ENCODE measurements around the gene PPP1R3G. TPM values are rescaled to one million over a fixed set of nuclear protein-coding genes. Genes with fewer than 3 reads are reported as not detected.

PPP1R3G gene
- total and polyA plus RNA-seq, 2 of the 4 experiments (the other 2 are of a cell fraction): 0.10 to 0.18 TPM

GRCh38 chr6:5067305-5067704, 17.8 kb upstream of the PPP1R3G start:
- H4K91ac ChIP-seq (ENCODE audit: insufficient read depth, low read depth, low read length): no peak overlapping the region
- intact Hi-C loops (cut with micrococcal nuclease) (no loop called here), in situ Hi-C loops (cut with MboI; ENCODE audit: low sequenced_read_pairs) (no loop called here), dilution Hi-C loops (cut with HindIII; ENCODE audit: low sequenced_read_pairs, unreplicated experiment) (no loop called here)
- 83% methylated on average over 1 of the region's 3 CpGs; no CpG with 5 or more reads in 1 of the 2 experiments for WGBS, 2 experiments (ENCODE audit: extremely low coverage in 2 of 2, insufficient read length in 1 of 2)
- no peak overlapping the region for H4K5ac ChIP-seq (ENCODE audit: low read depth, low read length)
- no peaks in the 10 kb centered on the region for H3K36me3 ChIP-seq (ENCODE audit: control insufficient read depth, insufficient read depth, low read length)
- H2BK20ac ChIP-seq (ENCODE audit: low read depth, low read length): no peak overlapping the region
- CTCF ChIA-PET: no interaction called here
- no peak overlapping the region for H2AK9ac ChIP-seq (replicated peaks; ENCODE audit: low read depth, low read length, poor library complexity)
- H3K9me3 ChIP-seq (ENCODE audit: control insufficient read depth, insufficient read depth, low read length): peaks cover 4% of the 10 kb centered on the region
- no peak overlapping the region for H3K14ac ChIP-seq (replicated peaks; ENCODE audit: low read depth, low read length)
- H4K20me1 ChIP-seq (ENCODE audit: insufficient read depth, low read length): no peaks in the 10 kb centered on the region
- no peak overlapping the region for H4K8ac ChIP-seq (ENCODE audit: low read depth in 2 of 2, low read length in 2 of 2)
- H2BK120ac ChIP-seq (ENCODE audit: low read depth, low read length): no peak overlapping the region
- no peaks in the 10 kb centered on the region; the same call in none of the 2 replicates for H3K27me3 ChIP-seq (ENCODE audit: control insufficient read depth, insufficient read depth, low read length)
- no peak overlapping the region for H2BK15ac ChIP-seq (ENCODE audit: low read depth, low read length)
- POLR2A ChIA-PET (ENCODE audit: unreplicated experiment): no interaction called here
- no peaks in the 10 kb centered on the region for H3K9me1 ChIP-seq (ENCODE audit: insufficient read depth, low read length)
- H3K18ac ChIP-seq (ENCODE audit: low read depth, low read length): no peak overlapping the region
- no peaks in the 10 kb centered on the region for H3K79me1 ChIP-seq (ENCODE audit: low read depth in 1 of 2, low read length in 2 of 2)
- H3K56ac ChIP-seq (ENCODE audit: extremely low read depth, insufficient read depth, low read length): no peak overlapping the region
- no peak overlapping the region for H2BK5ac ChIP-seq (ENCODE audit: low read depth, low read length, poor library complexity, severe bottlenecking)
- no peak overlapping the region for H3K23ac ChIP-seq (ENCODE audit: low read depth, low read length)
- DNase-seq: no peak
- no peak overlapping the region for H2AFZ ChIP-seq (replicated peaks; ENCODE audit: low read length, poor library complexity)
- no peak overlapping the region for H3K4me3 ChIP-seq (ENCODE audit: insufficient read depth, low read depth, low read length)
- no peaks in the 10 kb centered on the region for H3K4me1 ChIP-seq (ENCODE audit: control insufficient read depth, insufficient read depth, low read length)
- no peak for ATAC-seq (ENCODE audit: low read depth)
- no peak for TF ChIP-seq CEBPB (IDR thresholded peaks at IDR 0.05; ENCODE audit: low read depth, low read length)
- H3K4me2 ChIP-seq (ENCODE audit: low read depth, low read length): no peak overlapping the region
- H3K4ac ChIP-seq (ENCODE audit: low read depth, low read length): no peak overlapping the region
- H2AK5ac ChIP-seq (ENCODE audit: low read depth, low read length): no peak overlapping the region
- no peak overlapping the region for H3K9ac ChIP-seq (ENCODE audit: low read depth, low read length)
- no peak overlapping the region for H3K27ac ChIP-seq (ENCODE audit: insufficient read depth, low read length)
- no TSS peak for BruUV-seq (replicated peaks)

Measured in IMR-90 (cell line).